Stimulated activated CD4-positive, alpha-beta T cell treated with anti-CD3 and anti-CD28 coated beads, Interleukin-12 subunit alpha, Interleukin-12 subunit beta, amount 100 ng/mL, for 4 hours (primary cell): ENCODE measurements around the gene ATXN7L1.
"Not testable (repeated sequence)": the region's sequence is repeated elsewhere in the genome, so short reads cannot be mapped to it uniquely, and the experiment has no call there.

Source experiments
- DNase-seq: peaks from one replicate; pipeline ENCODE4 v3.0.0-alpha.2; 2020

The ATXN7L1 gene

DNA sequence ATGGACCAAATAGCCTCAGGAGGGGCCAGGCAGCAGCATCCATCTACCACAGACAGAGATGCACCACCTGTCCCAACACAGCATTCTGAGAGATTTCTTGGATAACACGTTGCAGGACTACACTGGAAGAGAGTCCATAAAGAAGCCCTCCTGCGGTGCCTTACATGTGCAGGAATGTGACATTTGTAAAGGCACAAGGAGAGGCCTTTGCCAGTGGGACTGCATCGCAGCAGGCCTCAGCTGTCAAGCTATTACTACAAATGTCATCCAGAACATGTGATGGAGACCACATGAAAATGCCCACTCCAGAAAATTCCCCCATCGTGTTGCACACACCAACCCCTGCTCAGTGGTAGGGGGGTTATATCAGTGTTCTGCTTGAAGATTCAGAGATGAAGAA lies 77.4 kb downstream of the ATXN7L1 start:
- DNase-seq = no peak

DNA sequence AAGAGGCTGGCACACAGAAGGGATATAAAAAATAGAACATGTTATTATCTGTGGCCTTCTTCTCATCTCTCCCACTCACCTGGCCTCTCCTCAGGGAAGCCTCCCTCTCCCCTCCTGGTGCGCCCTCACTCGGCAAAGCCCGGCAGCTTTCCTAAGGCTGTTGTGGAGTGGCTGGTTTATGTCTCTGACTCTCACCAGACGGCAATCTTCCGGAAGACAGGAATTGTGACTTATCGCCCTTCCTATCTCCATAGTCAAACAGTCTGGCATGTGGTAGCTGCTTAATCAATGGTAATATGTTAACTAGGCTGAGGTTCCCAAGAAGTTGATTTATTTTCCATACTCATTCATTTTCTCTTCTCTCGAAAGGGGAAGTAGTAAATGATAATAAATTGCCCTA lies 78.7 kb downstream of the ATXN7L1 start:
- DNase-seq = no peak

DNA sequence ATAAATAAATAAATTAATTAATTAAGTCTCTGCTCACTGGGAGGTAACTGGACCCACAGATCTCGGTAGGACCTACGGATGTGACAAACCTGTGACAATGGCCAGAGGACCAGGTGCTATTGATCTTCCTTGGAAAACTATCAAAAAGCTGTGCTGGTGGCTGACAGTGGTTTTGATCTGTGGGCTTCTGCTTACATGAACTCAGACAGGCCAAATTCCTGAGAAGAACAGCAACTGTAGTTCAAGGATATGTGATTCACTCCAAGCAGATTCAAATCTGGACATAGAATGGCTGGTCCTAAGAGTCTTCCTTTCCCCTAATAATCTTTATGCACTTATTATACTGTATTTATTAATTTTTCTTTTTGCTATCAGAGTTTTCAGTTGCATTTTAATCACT lies 80.0 kb downstream of the ATXN7L1 start:
- DNase-seq = no peak

DNA sequence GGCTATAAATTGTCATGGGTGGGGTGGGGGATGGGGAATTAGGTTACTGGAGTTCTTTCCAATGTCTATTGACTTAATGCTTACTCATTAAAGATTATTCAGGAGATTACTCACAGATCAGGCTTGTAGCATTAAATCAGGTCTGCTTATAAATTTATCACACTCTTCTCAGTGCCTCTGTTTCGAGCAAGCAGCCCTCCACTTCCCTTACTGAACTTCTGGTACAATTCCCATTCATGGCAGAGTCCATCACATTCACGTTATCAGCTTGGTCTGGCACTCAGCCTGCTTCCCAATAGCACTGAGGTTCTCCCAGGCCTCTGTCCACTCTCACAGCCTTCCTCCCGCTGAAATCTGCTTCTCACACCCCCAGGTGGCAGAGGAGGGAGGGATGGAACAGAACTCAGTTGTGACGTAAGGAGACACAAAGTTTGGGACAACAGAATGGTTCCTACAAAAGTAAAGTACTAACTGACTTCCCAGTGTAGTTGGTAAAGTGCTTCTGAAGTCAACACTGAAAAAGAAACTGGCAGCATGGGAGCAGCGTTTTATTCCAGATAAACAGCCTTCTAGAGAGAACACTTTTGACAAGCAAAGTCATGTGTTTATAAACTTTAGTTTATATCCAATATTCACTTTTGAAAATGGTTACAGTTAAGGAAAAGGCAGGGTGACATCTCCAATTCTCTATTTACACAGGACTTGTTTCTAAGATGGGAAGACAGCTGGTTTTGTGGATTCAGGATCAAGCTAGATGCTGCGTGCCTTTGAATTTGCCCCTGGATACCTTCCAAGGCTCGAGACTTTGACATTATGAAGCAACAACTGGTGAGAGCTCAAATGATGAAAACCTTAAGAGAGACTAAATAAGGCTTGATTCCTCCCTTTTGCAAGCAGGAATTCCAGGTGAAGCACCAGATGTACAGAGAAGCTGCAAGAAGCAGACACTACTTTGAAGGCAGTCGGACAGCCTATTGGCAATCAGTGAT lies 81.4 kb downstream of the ATXN7L1 start:
- no peak for DNase-seq

DNA sequence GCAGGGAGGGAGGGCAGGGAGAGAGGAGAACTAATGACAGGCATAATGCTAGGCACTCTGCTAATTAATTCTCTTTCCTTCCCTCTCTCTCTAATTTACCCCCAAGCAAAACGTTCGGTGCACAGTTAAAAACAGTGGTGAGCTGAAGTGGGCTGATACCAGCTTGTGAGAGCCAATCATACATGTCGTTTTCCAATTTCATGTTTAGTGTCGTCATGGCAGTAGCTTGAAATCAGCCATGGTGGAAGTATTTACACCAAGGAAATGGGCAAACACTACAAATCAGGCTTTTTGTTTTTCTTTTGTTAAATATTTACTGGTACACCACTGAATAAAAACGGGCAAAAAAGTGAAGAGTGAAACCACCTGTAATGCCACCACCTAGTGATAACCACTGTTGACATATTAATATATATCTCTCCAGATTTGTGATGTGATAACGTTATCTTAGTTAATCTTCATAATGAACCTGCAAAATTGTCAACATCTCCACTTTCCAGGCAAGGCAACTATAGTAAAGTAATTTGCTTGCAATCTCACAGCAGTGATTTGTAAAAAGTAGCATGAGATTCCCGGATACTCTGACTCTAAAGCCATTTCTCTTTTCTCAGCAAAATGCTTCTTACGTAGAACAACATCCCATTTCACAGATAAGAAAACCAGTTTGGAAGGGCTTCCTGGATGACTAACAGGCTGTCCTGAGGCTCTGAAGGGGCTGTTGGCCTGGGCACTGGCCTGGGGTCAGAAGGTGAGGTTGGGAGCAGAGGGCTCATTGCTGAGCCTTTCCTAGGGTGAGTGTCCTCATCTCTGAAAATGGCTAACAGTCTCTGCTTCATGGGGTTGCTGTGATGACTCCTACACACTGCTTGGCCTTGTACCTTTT lies 83.7 kb downstream of the ATXN7L1 start:
- DNase-seq = no peak

DNA sequence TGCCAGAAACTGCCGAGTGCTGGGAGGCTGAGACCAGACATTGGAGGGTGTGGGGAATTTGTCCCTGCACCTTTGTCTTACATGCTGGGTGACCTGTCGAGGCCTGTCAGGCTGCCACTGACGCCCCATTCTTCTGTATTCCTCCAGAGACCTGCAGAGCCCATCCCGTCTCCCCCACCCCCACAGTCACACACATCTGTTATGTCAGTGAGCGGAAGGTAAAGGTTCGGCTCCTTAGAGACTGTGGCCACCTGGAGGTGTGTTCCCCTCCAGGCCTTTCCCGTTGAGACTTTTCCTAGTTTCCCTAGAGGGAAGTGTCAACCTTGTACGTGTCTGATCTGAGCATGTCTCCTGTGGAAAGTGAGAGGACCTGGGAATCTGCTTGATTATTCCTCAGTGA lies 84.5 kb downstream of the ATXN7L1 start:
- no peak for DNase-seq

DNA sequence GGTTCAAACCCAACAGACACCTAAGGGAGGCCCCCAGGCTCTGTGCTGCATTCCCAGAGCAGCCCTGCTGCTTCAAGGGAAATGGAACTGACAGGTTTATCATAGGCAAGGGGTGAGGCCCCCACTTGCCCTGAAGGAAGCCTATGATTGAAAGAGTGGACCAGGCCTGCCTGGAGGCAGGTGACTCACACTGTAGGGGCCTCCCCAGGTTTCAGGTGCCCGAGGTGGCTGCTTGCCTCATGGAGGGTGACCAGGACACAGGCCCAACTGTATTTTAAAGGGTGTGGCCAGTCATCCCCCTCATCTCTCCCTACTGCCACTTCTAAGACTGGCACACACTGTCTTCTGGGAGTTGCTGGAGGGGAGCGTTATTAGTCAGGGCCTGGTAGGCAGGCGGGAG lies 85.4 kb downstream of the ATXN7L1 start:
- no peak for DNase-seq

DNA sequence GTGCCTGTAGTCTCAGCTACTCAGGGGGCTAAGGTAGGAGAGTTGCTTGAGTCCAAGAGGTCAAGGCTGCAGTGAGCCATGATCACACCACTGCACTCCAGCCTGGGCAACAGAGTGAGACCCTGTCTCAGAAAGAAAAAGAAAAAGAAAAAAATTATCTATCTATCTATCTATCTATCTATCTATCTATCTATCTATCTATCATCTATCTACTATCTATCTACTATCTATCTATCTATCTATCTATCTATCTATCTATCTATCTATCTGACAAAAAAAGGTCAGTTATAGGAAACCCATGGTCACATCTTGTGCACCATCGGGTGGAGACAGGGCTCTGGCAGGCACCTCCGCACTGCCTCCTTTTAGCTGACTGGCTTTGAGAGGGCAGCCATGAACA lies 85.9 kb downstream of the ATXN7L1 start:
- DNase-seq = not testable (repeated sequence)

DNA sequence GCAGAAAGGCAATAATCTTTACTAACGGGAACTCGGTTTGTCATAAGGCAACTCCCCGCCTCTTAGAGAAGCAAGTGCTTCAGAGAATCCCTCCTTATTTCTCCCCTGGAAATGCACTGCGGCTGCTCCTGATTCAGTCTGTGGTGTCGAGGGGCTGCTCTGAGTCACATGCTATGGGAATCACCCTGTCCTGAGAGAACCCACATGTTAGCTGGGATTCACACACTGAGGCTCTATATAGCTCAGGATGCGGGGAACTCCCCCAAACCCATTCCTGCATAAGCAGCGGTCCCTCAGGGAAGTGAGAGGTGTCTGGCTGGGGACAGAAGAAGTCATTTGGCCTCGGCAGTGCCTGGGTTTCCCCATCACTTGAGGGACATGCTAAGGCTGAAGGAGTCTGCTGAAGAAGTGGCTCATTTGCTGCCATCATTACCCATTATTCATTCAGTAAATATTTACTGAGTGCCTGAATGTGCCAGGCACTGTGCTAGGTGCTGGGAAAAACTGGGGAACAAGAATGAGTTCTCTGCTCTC lies 87.5 kb downstream of the ATXN7L1 start:
- no peak for DNase-seq

DNA sequence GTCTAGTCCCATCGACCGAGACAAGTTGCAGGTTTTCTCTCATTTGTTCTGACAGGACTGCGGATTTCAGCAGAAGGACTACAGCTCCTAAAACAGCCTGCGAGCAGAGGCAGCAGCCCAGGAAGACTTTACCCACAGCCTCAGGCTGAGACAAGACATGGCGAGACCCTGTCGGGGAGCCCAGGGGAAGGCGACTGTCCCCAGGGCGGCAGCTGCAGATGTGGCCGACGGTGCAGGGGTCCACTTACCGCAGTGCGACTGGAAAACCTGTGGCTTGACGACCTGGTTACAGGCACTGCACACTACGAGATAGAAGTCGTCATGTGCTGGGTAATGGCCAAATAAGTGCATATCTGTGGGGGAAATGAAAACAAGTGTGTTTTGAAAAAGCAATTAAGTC lies 88.0 kb downstream of the ATXN7L1 start:
- no peak for DNase-seq

DNA sequence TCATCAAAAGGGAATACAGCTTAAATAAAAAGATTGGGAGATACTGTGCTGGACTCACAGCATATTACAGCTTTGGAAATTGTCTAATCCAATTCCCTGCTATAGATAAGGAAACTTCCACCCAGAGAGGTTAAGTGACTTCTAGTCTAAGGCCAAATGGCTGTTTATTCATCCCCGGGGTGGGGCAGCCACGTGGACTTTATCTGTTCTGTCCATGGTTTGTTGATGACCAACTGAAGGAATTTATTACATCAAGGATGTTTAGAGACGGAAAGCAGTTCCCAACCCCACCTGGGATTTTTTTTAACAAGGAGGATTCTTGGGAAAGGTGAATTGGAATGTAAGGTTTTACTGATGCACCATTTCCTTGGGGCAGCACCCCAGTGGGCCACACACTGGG lies 88.6 kb downstream of the ATXN7L1 start:
- no peak for DNase-seq

DNA sequence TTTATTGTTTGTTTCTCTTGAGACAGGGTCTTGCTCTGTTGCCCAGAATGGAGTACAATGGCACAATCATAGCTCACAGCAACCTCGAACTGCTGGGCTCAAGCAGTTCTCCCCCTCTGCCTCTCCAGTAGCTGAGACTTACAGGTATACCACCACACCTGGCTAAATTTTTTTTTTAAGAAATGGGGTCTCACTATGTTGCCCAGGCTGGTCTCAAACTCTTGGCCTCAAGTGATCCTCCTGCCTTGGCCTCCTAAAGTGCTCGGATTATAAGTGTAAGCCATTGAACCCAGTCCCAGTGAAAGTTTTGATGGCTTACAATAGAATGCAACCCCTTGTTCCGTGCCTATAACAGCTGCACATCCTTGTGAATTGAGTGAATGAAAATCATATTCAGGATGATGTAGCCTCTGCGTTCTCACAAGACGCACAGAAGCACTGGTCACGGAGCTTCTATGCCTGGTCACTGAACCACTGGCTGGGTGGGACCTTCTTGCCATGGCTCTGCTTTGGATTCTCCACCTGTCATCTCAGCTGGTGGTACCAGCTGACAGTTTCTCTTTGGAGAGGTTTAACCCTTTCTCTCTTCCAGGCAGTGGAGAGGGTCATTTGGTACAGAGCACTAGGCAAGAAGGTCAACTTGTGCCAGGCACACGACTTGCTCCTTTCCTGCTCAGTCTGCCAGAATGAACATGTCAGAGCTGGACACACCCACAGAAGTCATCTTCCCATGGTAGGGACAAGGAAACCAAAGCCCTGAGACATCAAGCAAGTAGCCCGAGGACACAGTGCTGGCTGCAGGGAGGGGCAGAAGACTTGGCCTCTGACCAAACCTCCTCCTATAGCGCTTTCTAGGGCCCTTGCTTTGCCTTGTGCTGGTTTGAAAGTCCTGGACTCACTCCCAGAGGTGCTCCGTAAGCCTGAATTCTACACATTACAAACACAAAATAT lies 89.6 kb downstream of the ATXN7L1 start:
- no peak for DNase-seq

DNA sequence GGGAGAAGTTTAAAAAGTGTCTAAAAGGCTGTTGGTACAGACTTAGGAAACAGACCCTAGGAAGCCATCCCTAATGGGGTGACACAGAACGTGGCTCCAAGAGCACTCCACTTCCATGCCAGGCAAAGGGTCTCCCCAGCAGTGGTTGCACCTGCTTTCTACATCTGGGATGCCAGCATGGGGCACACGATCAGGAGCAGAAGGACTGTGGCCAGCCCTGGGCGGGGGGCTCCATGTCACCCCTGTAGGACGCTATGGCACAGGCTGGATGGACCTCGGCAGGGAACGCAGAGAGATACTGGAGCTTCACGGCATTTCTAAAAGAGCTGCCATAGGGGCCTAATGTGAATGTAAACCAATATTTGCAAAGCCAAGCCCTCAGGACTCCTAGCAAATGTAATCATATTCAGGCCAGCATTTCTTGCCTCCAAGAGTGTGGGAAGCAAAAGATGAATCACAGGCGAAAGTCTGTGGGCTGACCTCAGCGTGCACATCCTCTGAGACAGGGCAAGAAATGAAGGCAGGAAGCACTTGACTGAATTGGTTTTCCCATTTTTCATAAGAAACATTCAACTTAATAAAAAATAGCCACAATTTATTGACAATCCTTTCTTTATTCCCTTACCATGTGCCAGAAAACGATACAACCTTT lies 93.9 kb downstream of the ATXN7L1 start:
- peak; percentile 18 for DNase-seq

DNA sequence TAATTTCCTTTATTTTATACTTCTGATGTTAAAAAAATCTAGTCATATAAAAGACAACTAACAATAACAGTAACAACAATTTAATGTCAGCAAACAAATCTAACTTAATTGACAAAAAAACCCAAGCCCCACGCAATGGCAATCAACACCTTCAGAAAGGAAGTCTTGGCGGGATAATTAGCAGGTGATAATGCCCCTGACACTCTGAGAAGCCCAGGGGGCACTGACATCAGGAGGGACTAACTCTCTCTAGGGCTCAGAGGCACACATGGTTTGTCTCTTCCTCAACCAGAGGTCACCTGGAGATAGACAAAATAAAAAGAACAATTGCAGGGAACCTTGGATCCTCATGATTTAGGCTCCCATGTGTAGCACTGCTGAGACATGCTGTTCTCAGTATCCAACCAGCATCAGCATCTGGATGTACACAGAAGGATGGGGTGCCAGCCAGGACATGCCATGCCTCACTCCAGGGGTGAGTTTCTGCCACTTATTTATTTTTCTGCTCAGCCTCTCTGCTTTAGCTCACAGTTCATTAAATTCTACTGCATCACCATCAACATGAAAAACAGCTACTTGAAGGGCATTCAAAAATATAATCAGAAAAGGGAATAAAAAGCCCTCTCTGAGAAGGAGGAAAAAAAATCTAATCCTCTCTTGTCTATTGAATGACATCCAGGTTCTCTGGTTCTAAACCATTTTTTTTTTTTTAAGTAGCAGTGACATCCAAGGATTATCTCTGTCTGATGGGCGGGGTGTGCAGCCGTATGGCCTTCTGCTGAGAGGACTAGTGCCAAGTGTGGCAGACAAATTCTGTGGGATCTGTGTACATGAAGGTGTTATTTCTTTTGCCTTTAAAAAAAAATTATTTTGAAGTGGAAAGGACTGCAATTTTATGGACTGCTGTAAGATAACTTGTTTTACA lies 96.3 kb downstream of the ATXN7L1 start:
- no peak for DNase-seq

DNA sequence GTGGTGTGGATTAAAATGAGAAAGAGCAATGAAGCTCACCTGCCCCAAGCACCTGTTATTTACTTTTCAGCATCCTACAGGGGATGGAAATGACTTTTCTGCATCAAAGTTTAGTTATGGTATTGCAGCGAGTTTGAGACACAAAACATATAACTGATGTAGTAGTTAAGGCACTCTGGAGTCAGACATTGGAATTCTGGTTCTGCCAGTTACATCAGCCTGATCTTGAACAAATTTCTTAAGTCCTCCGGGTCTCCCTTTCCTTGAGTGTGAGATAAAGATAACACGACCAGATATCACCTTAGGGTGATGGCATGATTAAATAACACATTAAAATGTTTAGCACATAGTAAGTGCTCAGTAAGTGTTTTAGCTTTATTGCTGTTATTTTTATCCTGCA lies 97.4 kb downstream of the ATXN7L1 start:
- no peak for DNase-seq

DNA sequence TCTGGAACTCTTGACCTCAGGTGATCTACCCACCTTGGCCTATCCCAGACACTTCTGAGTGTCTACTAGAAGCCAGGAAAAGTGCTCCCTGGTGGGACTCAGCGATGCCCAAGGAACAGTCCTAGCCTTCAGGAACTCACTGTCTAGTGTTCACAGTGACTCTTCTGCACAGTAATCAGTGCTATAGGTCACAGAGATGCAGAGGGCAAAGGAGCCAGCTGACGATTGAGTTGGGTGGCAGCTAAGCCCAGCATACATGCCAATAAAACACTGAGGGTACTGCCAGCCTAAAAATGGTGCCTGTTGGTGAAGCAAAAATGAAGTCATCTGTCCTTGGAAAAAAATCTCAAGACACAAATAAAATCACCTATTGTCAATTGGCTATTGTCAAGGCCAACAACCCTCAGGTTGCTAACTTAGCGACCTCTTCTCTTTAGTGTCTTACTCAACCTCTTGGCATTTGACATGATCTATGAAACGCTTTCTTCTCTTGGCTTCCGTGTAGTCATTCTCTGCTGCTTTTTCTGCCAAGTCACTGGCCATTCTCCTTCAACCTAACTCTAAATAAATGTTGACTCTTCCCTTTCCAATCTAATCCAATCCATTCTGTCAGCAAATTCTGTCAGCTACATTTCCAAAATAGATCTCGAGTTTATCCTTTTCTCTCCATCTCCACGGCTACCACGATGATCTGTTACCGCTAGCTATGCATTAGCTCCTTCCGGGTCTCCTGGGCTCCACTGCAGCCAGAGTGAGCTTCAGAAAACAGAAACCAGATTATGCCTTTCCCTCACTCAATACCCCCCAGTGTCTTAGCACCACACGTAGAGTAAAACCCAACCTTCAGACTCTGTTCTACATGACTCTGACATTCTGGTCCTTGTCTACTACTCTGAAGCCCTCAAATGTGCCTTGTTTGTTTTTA lies 99.2 kb downstream of the ATXN7L1 start:
- no peak for DNase-seq

DNA sequence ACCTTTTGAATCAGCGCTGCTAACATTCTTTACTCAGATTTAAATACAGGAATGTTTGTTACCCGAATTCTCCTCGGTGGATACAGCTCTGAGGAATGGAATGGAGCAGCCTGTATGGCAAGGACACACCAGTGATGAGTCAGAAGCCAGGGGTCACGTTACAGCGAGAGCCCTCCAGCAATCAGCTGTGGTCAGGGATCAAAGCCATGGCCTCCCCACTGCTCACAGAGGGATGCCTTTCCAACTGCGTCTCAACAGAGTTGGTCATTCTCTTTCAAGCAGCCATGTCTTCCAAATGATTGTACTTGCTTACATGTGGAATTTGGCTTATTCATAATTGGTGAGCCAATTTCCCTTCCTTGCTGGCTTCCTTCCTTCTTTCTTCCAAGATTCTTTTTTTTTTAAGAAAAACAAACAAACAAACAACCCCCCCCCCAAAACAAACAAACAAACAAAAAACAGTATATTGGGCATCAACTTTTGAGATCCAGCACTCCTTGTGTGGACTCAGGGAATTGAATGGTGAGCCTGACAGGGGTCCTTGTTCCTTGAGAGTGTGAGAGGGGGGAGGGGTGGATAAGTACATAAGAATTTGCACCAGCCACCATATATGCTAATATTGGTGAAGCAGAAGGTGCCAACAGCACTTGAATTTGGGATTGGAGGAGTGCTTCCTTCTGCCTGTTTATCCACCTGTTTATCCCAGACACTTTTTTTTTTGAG lies 100.2 kb downstream of the ATXN7L1 start:
- no peak for DNase-seq

DNA sequence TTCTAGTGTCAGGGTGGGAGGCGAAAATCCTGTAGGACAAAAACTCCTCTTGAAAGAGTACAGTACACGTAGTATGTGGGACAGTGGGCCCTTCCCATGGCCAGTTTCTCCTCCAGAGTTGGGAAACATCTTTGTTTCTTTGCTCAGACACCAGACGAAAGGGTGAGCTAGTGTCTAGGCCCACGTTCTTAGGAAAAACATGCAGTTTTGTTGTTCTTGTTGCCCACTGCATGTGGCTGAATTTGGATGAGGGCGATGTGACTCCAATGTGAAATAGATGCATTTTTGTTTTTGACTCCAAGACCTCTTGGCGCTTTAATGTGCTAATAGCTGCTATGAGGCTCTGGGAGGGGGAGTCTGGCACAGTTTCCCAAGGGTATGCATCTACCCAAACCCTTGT lies 100.8 kb downstream of the ATXN7L1 start:
- no peak for DNase-seq

DNA sequence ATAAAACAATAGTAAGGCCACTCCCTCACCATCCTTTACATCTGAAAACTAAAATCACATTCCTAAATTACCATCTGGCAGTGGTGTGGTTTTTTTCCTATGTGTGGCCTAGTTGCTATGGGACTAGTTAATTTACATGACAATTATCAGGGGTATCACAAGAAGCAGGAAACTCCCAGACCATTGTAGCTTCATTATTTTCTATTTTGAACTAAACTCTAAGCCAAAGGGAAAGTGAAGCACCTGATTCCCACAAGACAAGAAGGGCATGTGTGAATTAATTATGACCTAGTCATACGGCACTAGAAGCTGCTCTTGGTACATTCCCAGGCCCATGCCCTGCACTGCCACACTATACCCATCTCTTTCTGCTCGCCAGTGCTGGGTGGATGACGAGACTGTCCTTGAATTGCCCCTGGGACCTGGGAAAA lies 103.4 kb downstream of the ATXN7L1 start:
- no peak for DNase-seq
